Measurements from ENCODE around the gene TK2. TPM values are rescaled to one million over a fixed set of nuclear protein-coding genes. Genes with fewer than 3 reads are reported as not detected.

The TK2 gene
- total and polyA plus RNA-seq, 2 experiments from 2014 or later: 27.9 to 57.5 TPM

- Histone ChIP-seq H3K9me2 (ENCODE audit: insufficient read depth) (no peaks in the 10 kb centered on the region), H3K27me3 (replicated peaks; ENCODE audit: insufficient read depth) (no peaks in the 10 kb centered on the region), H3F3A (ENCODE audit: insufficient read depth) (0 out of 2 replicates have a peak, but pooled peaks cover 6% of the 10 kb centered on the region), H4K20me1 (ENCODE audit: insufficient read depth) (no peaks in the 10 kb centered on the region), H3K4me3 (no peak overlapping the region), H3K9me3 (ENCODE audit: low read depth) (no peaks in the 10 kb centered on the region), H2AFZ (no peak overlapping the region), H3K9ac (no peak overlapping the region), H3K4me1 (ENCODE audit: insufficient read depth) (peaks cover 10% of the 10 kb centered on the region), H3K4me2 (ENCODE audit: unreplicated experiment) (peak overlapping the region; percentile 9), H3K27ac (peak overlapping the region; percentile 10), H3K36me3 (ENCODE audit: low read depth) (no peaks in the 10 kb centered on the region), H3K79me2 (ENCODE audit: insufficient read depth) (no peaks in the 10 kb centered on the region)
- TF ChIP-seq EZH2phosphoT487 (IDR thresholded peaks at IDR 0.05; ENCODE audit: insufficient read depth, low read depth) (no peak), EZH2 (IDR thresholded peaks at IDR 0.05; ENCODE audit: insufficient read depth, poor library complexity, severe bottlenecking) (no peak)
- WGBS, 2 experiments (ENCODE audit: low coverage in 1 of 2, low lambda C conversion rate in 2 of 2, missing lambda C conversion rate in 2 of 2): 53 to 60% methylated on average over 3 of the region's 3 CpGs
- peak; percentile 88 for DNase-seq
- in situ Hi-C loops (cut with MboI): loop anchor here (10.0 kb wide), 1 partner anchor 82 kb away; no protein-coding TSS in a partner anchor
Observed at GRCh38 chr16:66486773-66487579, 62.9 kb downstream of the TK2 start.

- TF ChIP-seq EZH2 (IDR thresholded peaks at IDR 0.05; ENCODE audit: insufficient read depth, poor library complexity, severe bottlenecking) (no peak), EZH2phosphoT487 (IDR thresholded peaks at IDR 0.05; ENCODE audit: insufficient read depth, low read depth) (no peak)
- Histone ChIP-seq H2AFZ (no peak overlapping the region), H3K9me3 (ENCODE audit: low read depth) (no peaks in the 10 kb centered on the region), H4K20me1 (ENCODE audit: insufficient read depth) (no peaks in the 10 kb centered on the region), H3K27ac (peak overlapping the region; percentile 10; the same call in 1 of the 2 replicates), H3K79me2 (ENCODE audit: insufficient read depth) (no peaks in the 10 kb centered on the region), H3F3A (ENCODE audit: insufficient read depth) (0 out of 2 replicates have a peak, but pooled peaks cover 6% of the 10 kb centered on the region), H3K36me3 (ENCODE audit: low read depth) (no peaks in the 10 kb centered on the region), H3K4me2 (ENCODE audit: unreplicated experiment) (no peak overlapping the region), H3K27me3 (replicated peaks; ENCODE audit: insufficient read depth) (no peaks in the 10 kb centered on the region), H3K9me2 (ENCODE audit: insufficient read depth) (no peaks in the 10 kb centered on the region), H3K9ac (no peak overlapping the region), H3K4me3 (no peak overlapping the region), H3K4me1 (ENCODE audit: insufficient read depth) (peaks cover 10% of the 10 kb centered on the region)
- 92 to 97% methylated on average over 12 of the region's 12 CpGs for WGBS, 2 experiments (ENCODE audit: low coverage in 1 of 2, low lambda C conversion rate in 2 of 2, missing lambda C conversion rate in 2 of 2)
- in situ Hi-C loops (cut with MboI): loop anchor here (10.0 kb wide), 1 partner anchor 81 kb away; no protein-coding TSS in a partner anchor
- DNase-seq: no peak
Observed at GRCh38 chr16:66486199-66486772, 63.6 kb downstream of the TK2 start.

- no peak overlapping the region for H3K4me3 ChIP-seq
- 90 to 91% methylated on average over 6 of the region's 6 CpGs for WGBS, 2 experiments (ENCODE audit: low coverage in 1 of 2, low lambda C conversion rate in 2 of 2, missing lambda C conversion rate in 2 of 2)
- H4K20me1 ChIP-seq (ENCODE audit: insufficient read depth): no peaks in the 10 kb centered on the region
- H3F3A ChIP-seq (ENCODE audit: insufficient read depth): 0 out of 2 replicates have a peak, but pooled peaks cover 6% of the 10 kb centered on the region
- H3K9ac ChIP-seq: no peak overlapping the region
- H3K79me2 ChIP-seq (ENCODE audit: insufficient read depth): no peaks in the 10 kb centered on the region
- H3K4me1 ChIP-seq (ENCODE audit: insufficient read depth): peaks cover 10% of the 10 kb centered on the region
- no peaks in the 10 kb centered on the region for H3K9me3 ChIP-seq (ENCODE audit: low read depth)
- in situ Hi-C loops (cut with MboI): loop anchor here (10.0 kb wide), 1 partner anchor 81 kb away; no protein-coding TSS in a partner anchor
- no peak for DNase-seq
- no peaks in the 10 kb centered on the region for H3K27me3 ChIP-seq (replicated peaks; ENCODE audit: insufficient read depth)
- no peak overlapping the region for H2AFZ ChIP-seq
- no peak for TF ChIP-seq EZH2phosphoT487 (IDR thresholded peaks at IDR 0.05; ENCODE audit: insufficient read depth, low read depth)
- TF ChIP-seq EZH2 (IDR thresholded peaks at IDR 0.05; ENCODE audit: insufficient read depth, poor library complexity, severe bottlenecking): no peak
- H3K9me2 ChIP-seq (ENCODE audit: insufficient read depth): no peaks in the 10 kb centered on the region
- no peaks in the 10 kb centered on the region for H3K36me3 ChIP-seq (ENCODE audit: low read depth)
- no peak overlapping the region for H3K4me2 ChIP-seq (ENCODE audit: unreplicated experiment)
- H3K27ac ChIP-seq: no peak overlapping the region
Observed at GRCh38 chr16:66485376-66485775, 64.5 kb downstream of the TK2 start.

- Histone ChIP-seq H3K27me3 (replicated peaks; ENCODE audit: insufficient read depth) (no peaks in the 10 kb centered on the region), H3F3A (ENCODE audit: insufficient read depth) (0 out of 2 replicates have a peak, but pooled peaks cover 6% of the 10 kb centered on the region), H2AFZ (no peak overlapping the region), H3K9me2 (ENCODE audit: insufficient read depth) (no peaks in the 10 kb centered on the region), H3K9ac (no peak overlapping the region), H3K27ac (no peak overlapping the region), H3K9me3 (ENCODE audit: low read depth) (no peaks in the 10 kb centered on the region), H3K79me2 (ENCODE audit: insufficient read depth) (no peaks in the 10 kb centered on the region), H4K20me1 (ENCODE audit: insufficient read depth) (no peaks in the 10 kb centered on the region), H3K4me3 (no peak overlapping the region), H3K4me2 (ENCODE audit: unreplicated experiment) (no peak overlapping the region), H3K4me1 (ENCODE audit: insufficient read depth) (peaks cover 10% of the 10 kb centered on the region), H3K36me3 (ENCODE audit: low read depth) (no peaks in the 10 kb centered on the region)
- 84 to 85% methylated on average over 15 of the region's 15 CpGs for WGBS, 2 experiments (ENCODE audit: low coverage in 1 of 2, low lambda C conversion rate in 2 of 2, missing lambda C conversion rate in 2 of 2)
- in situ Hi-C loops (cut with MboI): loop anchor here (10.0 kb wide), 1 partner anchor 80 kb away; no protein-coding TSS in a partner anchor
- TF ChIP-seq EZH2phosphoT487 (IDR thresholded peaks at IDR 0.05; ENCODE audit: insufficient read depth, low read depth): no peak
- no peak for TF ChIP-seq EZH2 (IDR thresholded peaks at IDR 0.05; ENCODE audit: insufficient read depth, poor library complexity, severe bottlenecking)
- DNase-seq: no peak
Observed at GRCh38 chr16:66484453-66485213, 65.3 kb downstream of the TK2 start.

Data from GM23248 (cell line).